ENCODE results near the gene RBCK1.
"Not testable (repeated sequence)": the region's sequence is repeated elsewhere in the genome, so short reads cannot be mapped to it uniquely, and the experiment has no call there.

RBCK1 gene

GRCh38 chr20:472889-473292 lies 64.8 kb downstream of the RBCK1 start:
- no peak for DNase-seq (ENCODE audit: low read depth)

GRCh38 chr20:474581-474980 lies 66.5 kb downstream of the RBCK1 start:
- no peak for DNase-seq (ENCODE audit: low read depth)

DNA sequence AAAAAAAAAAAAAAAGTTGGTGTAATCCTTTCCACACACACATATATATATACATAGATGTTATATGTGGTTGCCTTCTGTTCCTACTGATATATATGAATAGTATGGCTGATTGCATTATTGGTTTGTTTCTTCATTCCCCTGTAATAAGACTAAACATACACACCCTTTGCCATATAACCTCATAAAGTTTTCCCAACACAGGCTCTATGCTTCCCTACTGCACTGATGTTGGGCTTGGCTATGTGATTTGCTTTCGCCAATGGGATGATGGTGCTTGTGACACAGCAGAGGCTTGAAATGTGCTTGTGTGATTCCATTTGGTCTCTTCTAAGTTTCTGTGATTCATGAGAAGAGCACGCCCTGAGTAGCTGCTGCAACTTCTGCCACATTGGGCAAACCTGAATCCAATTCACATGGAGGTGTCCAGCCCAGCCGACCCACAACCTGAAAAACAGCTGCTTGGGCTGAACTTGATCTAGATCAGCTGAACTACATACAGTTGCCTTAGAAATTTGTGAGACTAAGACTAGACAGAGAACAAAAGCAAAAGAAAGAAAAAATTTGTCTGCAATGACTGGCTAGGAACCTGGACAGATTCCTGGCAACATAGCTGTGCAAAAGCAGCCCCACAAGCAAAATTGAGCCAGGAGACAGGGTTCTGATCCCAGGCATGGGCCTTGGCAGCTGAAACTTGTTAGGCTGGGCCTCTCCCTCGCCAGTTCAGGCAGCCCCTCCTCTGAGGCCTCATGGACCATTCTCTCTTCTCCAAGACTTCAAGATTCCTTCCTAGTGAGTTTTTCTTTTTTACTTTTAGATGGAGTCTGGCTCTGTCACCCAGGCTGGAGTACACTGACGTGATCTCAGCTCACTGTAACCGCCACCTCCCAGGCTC lies 67.6 kb downstream of the RBCK1 start:
- DNase-seq (ENCODE audit: low read depth) = no peak

GRCh38 chr20:476561-477249 lies 68.6 kb downstream of the RBCK1 start:
- not testable (repeated sequence) for DNase-seq (ENCODE audit: low read depth)

DNA sequence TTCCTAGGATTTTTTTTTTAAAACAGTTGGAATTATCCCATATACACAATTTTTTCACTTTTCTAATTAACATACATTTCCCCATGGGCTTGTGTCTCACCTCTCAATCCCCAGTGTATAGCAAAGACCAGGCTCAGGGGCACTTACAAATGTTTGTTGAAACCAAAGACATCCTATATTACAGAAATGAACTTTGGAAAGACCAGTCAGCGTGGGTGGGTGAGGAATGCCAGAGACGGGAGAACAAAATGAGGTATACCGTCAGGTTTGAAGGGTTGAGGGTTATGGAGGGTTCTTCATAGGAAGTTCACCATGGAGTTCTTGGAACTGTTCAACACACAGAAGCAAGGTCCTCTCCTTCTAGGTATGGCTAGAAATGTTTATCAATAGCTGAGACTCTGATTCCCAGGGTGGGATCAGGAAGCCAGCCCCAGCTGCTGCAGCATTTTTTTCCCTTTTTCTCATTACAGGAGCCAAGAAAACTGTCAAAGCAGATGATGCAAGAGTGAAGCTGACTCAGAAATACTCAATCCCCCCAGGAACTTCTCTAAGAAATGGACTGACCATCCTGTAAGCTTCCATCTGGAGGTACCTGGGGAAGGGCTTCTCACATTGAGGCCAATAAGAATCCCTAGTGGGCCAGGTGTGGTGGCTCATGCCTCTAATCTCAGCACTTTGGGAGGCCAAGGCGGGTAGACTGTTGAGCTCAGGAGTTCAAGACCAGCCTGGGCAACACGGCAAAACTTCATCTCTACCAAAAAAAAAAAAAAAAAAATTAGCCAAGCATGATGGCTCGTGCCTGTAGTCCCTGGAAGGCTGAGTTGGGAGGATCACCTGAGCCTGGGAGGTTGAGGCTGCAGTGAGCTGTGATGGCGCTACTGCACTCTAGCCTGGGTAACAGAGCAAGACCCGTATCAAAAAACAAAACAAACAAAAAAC lies 70.2 kb downstream of the RBCK1 start:
- DNase-seq (ENCODE audit: low read depth) = no peak

- DNase-seq (ENCODE audit: low read depth) = no peak
Measured at GRCh38 chr20:478949-479429, 70.9 kb downstream of the RBCK1 start.

DNA sequence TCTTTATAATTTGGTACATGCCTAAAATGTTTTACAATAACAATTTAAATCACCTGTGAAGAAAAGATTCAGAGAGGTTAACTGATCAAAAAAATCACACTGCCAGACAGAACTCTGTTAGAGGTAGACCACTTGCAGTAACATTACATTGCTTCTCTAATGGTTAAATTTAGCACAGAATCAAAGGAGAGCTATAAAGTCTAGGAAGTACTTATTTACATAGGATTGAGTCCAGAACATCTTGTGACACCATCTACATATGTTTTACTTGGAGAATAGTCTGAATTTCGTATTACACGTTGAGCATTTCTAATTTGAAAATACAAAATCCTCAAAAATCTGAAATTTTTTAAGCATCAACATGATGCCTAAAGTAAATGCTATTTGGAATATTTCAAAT lies 71.4 kb downstream of the RBCK1 start:
- no peak for DNase-seq (ENCODE audit: low read depth)

- DNase-seq (ENCODE audit: low read depth) = no peak
Measured at GRCh38 chr20:480044-480443, 71.9 kb downstream of the RBCK1 start.

- no peak for DNase-seq (ENCODE audit: low read depth)
Measured at GRCh38 chr20:481167-481566, 73.1 kb downstream of the RBCK1 start.
